Endothelial cell of umbilical vein (primary cell): ENCODE results near the gene AMDHD2. TPM values are rescaled to one million over a fixed set of nuclear protein-coding genes. Genes with fewer than 3 reads are reported as not detected.

Experiments used
- BruUV-seq: library from RNA; stranded (reverse); fragments of 400-500 nt; replicated peaks from 2 replicates; lab custom pipeline; 2021; lab: Mats Ljungman, UMichigan
- CTCF ChIA-PET: fragments of 300-600, 350-600 bp; sonication (Branson Sonifier 250); formaldehyde crosslinking; loops from one replicate; lab custom pipeline; 2021; ENCODE audit warnings: antibody characterized with exemption, inconsistent platforms; lab: Charles Lee
- POLR2A ChIA-PET: fragments of 300-600, 350-600 bp; sonication (Branson Sonifier 250); formaldehyde crosslinking; loops from one replicate; lab custom pipeline; 2021; ENCODE audit warnings: antibody characterized with exemption, inconsistent platforms; lab: Charles Lee
- DNase-seq: peaks from one replicate; pipeline ENCODE4 v3.0.0-alpha.2; 2011; ENCODE audit warnings: low read depth, low spot score
- FAIRE-seq: peaks from 2 replicates; lab custom pipeline; 2011; peaks lifted over from hg19 to GRCh38; lab: Jason Lieb, UNC
- H2AFZ ChIP-seq: 2 replicates; pipeline ENCODE4 v1.6.0; 2012; ENCODE audit warnings: low read depth, low read length, control low read depth, inconsistent platforms
- H3K27ac ChIP-seq: 2 replicates; pipeline ENCODE4 v1.5.1; 2011; ENCODE audit warnings: low read depth, mild to moderate bottlenecking, control low read depth, low read length, moderate library complexity; ENCODE audit not compliant: insufficient read depth
- H3K27me3 ChIP-seq, 2 experiments: 2 replicates each; pipeline versions ENCODE4 v1.6.0 to v1.6.1; 2011; ENCODE audit warnings: low read length in 2 of 2, mixed read lengths in 1 of 2; ENCODE audit not compliant: control insufficient read depth in 2 of 2, insufficient read depth in 2 of 2
- H3K36me3 ChIP-seq, 2 experiments: 2 replicates in 1 of 2; 3 replicates in 1 of 2; pipeline ENCODE4 v1.5.1; 2011; ENCODE audit warnings: low read length in 2 of 2, mild to moderate bottlenecking in 1 of 2, moderate library complexity in 1 of 2; ENCODE audit not compliant: control insufficient read depth in 2 of 2, insufficient read depth in 2 of 2; ENCODE audit errors: extremely low read depth in 1 of 2
- H3K4me1 ChIP-seq: 3 replicates; pipeline ENCODE4 v1.5.1; 2011; ENCODE audit warnings: mild to moderate bottlenecking, low read length; ENCODE audit not compliant: control insufficient read depth, insufficient read depth; ENCODE audit errors: extremely low read depth
- H3K4me2 ChIP-seq: 2 replicates; pipeline ENCODE4 v1.6.1; 2011; ENCODE audit warnings: low read length, control low read depth, mixed read lengths; ENCODE audit not compliant: insufficient read depth
- H3K4me3 ChIP-seq, 3 experiments: fragments of 200-600 bp in 1 of 3; sonication (generic), shearing (Covaris generic) in 1 of 3; replicated peaks in 1 of 3; 2 replicates each; pipeline ENCODE4 v1.5.1; 2011 to 2016; ENCODE audit warnings: control low read depth in 3 of 3, low read length in 3 of 3, mild to moderate bottlenecking in 2 of 3, inconsistent platforms in 1 of 3, low read depth in 1 of 3, moderate library complexity in 1 of 3; ENCODE audit not compliant: insufficient read depth in 1 of 3
- H3K79me2 ChIP-seq: 2 replicates; pipeline ENCODE4 v1.6.0; 2012; ENCODE audit warnings: low read length, inconsistent platforms; ENCODE audit not compliant: control insufficient read depth, insufficient read depth
- H3K9ac ChIP-seq: replicated peaks from 2 replicates; pipeline ENCODE3; 2011; ENCODE audit warnings: low read length, control low read depth; ENCODE audit not compliant: insufficient read depth; ENCODE audit errors: extremely low read depth
- H3K9me1 ChIP-seq: replicated peaks from 3 replicates; pipeline ENCODE4 v1.6.0; 2011; ENCODE audit warnings: mild to moderate bottlenecking, low read length; ENCODE audit not compliant: control insufficient read depth, insufficient read depth; ENCODE audit errors: extremely low read depth
- H3K9me3 ChIP-seq: replicated peaks from 2 replicates; pipeline ENCODE4 v1.5.1; 2012; ENCODE audit warnings: low read length, inconsistent platforms; ENCODE audit not compliant: control insufficient read depth, insufficient read depth
- H4K20me1 ChIP-seq: replicated peaks from 2 replicates; pipeline ENCODE3; 2011; ENCODE audit warnings: mild to moderate bottlenecking, low read length; ENCODE audit not compliant: control insufficient read depth, insufficient read depth; ENCODE audit errors: extremely low read depth
- CTCF ChIP-seq, 2 donors: IDR thresholded peaks; 1 replicate in 1 of 2; 2 replicates in 1 of 2; pipeline ENCODE4 v1.5.1; 2011; ENCODE audit warnings: low read length in 2 of 2, mild to moderate bottlenecking in 2 of 2, moderate library complexity in 2 of 2, control low read depth in 1 of 2, inconsistent platforms in 1 of 2, low read depth in 1 of 2; ENCODE audit not compliant: insufficient read depth in 1 of 2; ENCODE audit errors: extremely low read depth in 1 of 2
- EZH2 ChIP-seq: IDR thresholded peaks from 2 replicates; pipeline ENCODE4 v1.6.1; 2012; ENCODE audit warnings: borderline replicate concordance, low read depth, mild to moderate bottlenecking, moderate library complexity, low read length, inconsistent platforms; ENCODE audit not compliant: severe bottlenecking
- GATA2 ChIP-seq: IDR thresholded peaks from 2 replicates; pipeline ENCODE4 v1.7.0; 2011; ENCODE audit warnings: low read depth, mild to moderate bottlenecking, moderate library complexity, mixed read lengths, low read length; ENCODE audit not compliant: insufficient read length, insufficient read depth
- MAX ChIP-seq: IDR thresholded peaks from 2 replicates; pipeline ENCODE4 v1.6.1; 2011; ENCODE audit not compliant: insufficient read depth, insufficient read length
- MYC ChIP-seq: IDR thresholded peaks from one replicate; pipeline ENCODE4 v1.6.1; 2011; ENCODE audit warnings: mild to moderate bottlenecking, low read depth, low read length
- POLR2A ChIP-seq: IDR thresholded peaks from 2 replicates; pipeline ENCODE4 v1.6.1; 2012; ENCODE audit warnings: low read depth, mild to moderate bottlenecking, control low read depth, low read length
- POLR2AphosphoS5 ChIP-seq: IDR thresholded peaks from 2 replicates; pipeline ENCODE4 v1.6.1; 2012; ENCODE audit warnings: low read depth, mild to moderate bottlenecking, control low read depth, low read length, moderate library complexity; ENCODE audit not compliant: insufficient read depth
- dilution Hi-C: fragments of 300-500 bp; cut with MboI; formaldehyde crosslinking; loops from one replicate; pipeline ENCODE4 v1.15.0; 2019; ENCODE audit warnings: low sequenced_read_pairs; ENCODE audit not compliant: extremely low pct_ligation_motif_present
- intact Hi-C: fragments of 100-400 bp; cut with micrococcal nuclease; formaldehyde crosslinking; loops from one replicate; pipeline ENCODE4 v1.10.0; 2022
- polyA plus RNA-seq, 4 experiments: library from polyadenylated mRNA; depleted of rRNA in 3 of 4; stranded (reverse) in 3 of 4; unstranded in 1 of 4; fragments of >200 nt; gene quantifications; 2 replicates each; pipeline versions ENCODE4 v1.2.1 to v1.2.3, GENCODE V29; 2011 to 2012; ENCODE audit warnings: missing spikeins in 1 of 4
- total RNA-seq: library from RNA; stranded (reverse); gene quantifications from 2 replicates; pipeline ENCODE4 v1.2.3, GENCODE V29; 2021

Gene AMDHD2
- total and polyA plus RNA-seq, 2 donors (not counting 3 experiments of a cell fraction or from before 2014, with no cell fraction given), result 39.4 to 59.5 TPM

- ChIA-PET CTCF (no interaction called here), POLR2A (interaction anchor here (0.8 kb wide), 1 partner anchor 9 kb away, joined by 3 read pairs; no protein-coding TSS in a partner anchor)
- Histone ChIP-seq H3K27ac (no peak overlapping the region), H3K4me2 (no peak overlapping the region), H3K9ac (no peak overlapping the region), H3K27me3 (no peaks in the 10 kb centered on the region), H3K4me1 (peaks cover 10% of the 10 kb centered on the region), H3K79me2 (peaks cover 10% of the 10 kb centered on the region), H4K20me1 (no peaks in the 10 kb centered on the region), H3K9me1 (no peaks in the 10 kb centered on the region), H3K4me3 (no peak overlapping the region), H2AFZ (no peak overlapping the region), H3K9me3 (no peaks in the 10 kb centered on the region), H3K36me3 (peaks cover 8 to 39% of the 10 kb centered on the region in 2 experiments)
- dilution Hi-C loops, result no loop called here
- BruUV-seq, result no TSS peak
- DNase-seq (no peak), FAIRE-seq (no peak)
- TF ChIP-seq POLR2A, result no peak
- no peak for TF ChIP-seq GATA2
- no peak for TF ChIP-seq MAX
- TF ChIP-seq EZH2, result no peak
- TF ChIP-seq CTCF (IDR thresholded peaks at IDR 0.05; ENCODE audit: extremely low read depth in 1 of 2, insufficient read depth in 1 of 2, low read depth in 1 of 2, low read length in 2 of 2), result no peak
- TF ChIP-seq POLR2AphosphoS5, result no peak
- TF ChIP-seq MYC, result no peak
- intact Hi-C loops, result no loop called here
Observed at GRCh38 chr16:2524339-2524938, 4.3 kb downstream of the AMDHD2 start.
